Measurements from ENCODE around the gene SET.
A peak's percentile ranks its signal among the peaks of the same experiment; 100 is the strongest.

The SET gene

GRCh38 chr9:128651798-128652197 is 37.2 kb upstream of the SET start:
- no peak for TF ChIP-seq SP1 (IDR thresholded peaks at IDR 0.05)
- TF ChIP-seq SUZ12 (IDR thresholded peaks at IDR 0.05): no peak
- TF ChIP-seq ARNT (IDR thresholded peaks at IDR 0.05): no peak
- no peak for TF ChIP-seq ZNF384 (IDR thresholded peaks at IDR 0.05)
- TF ChIP-seq FOXM1 (IDR thresholded peaks at IDR 0.05; ENCODE audit: borderline replicate concordance): no peak
- no peak for TF ChIP-seq HDGF (IDR thresholded peaks at IDR 0.05; ENCODE audit: borderline replicate concordance)
- TF ChIP-seq CTBP1 (IDR thresholded peaks at IDR 0.05; ENCODE audit: borderline replicate concordance): no peak
- TF ChIP-seq NFRKB (IDR thresholded peaks at IDR 0.05): no peak
- no peak for TF ChIP-seq L3MBTL2 (conservative IDR thresholded peaks at IDR 0.05)
- ChIA-PET POLR2A (no interaction called here), CTCF (no interaction called here)
- no peak for DNase-seq (ENCODE audit: extremely low spot score)

- no peak for DNase-seq (ENCODE audit: extremely low spot score)
- POLR2A ChIA-PET: interaction anchor here (0.9 to 2.6 kb wide), 2 partner anchors 30 to 34 kb away, joined by 5 to 10 read pairs; partner anchors contain the start of gene SET
- CTCF ChIA-PET: interaction anchor here (0.7 kb wide), 1 partner anchor 48 kb away, joined by 3 read pairs; the partner anchor contains the start of gene PKN3
- TF ChIP-seq SP1 (IDR thresholded peaks at IDR 0.05): no peak
- no peak for TF ChIP-seq NFRKB (IDR thresholded peaks at IDR 0.05)
- no peak for TF ChIP-seq FOXA1 (IDR thresholded peaks at IDR 0.05)
- TF ChIP-seq HDGF (IDR thresholded peaks at IDR 0.05; ENCODE audit: borderline replicate concordance): no peak
- no peak for TF ChIP-seq SUZ12 (IDR thresholded peaks at IDR 0.05)
- TF ChIP-seq TARDBP (IDR thresholded peaks at IDR 0.05): no peak
- TF ChIP-seq LEF1 (IDR thresholded peaks at IDR 0.05; ENCODE audit: borderline replicate concordance): no peak
- TF ChIP-seq, protein P1, sequence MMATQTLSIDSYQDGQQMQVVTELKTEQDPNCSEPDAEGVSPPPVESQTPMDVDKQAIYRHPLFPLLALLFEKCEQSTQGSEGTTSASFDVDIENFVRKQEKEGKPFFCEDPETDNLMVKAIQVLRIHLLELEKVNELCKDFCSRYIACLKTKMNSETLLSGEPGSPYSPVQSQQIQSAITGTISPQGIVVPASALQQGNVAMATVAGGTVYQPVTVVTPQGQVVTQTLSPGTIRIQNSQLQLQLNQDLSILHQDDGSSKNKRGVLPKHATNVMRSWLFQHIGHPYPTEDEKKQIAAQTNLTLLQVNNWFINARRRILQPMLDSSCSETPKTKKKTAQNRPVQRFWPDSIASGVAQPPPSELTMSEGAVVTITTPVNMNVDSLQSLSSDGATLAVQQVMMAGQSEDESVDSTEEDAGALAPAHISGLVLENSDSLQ (IDR thresholded peaks at IDR 0.05): no peak
- no peak for TF ChIP-seq FOXK2 (IDR thresholded peaks at IDR 0.05)
Measured at GRCh38 chr9:128653908-128654307, 35.1 kb upstream of the SET start.

DNA sequence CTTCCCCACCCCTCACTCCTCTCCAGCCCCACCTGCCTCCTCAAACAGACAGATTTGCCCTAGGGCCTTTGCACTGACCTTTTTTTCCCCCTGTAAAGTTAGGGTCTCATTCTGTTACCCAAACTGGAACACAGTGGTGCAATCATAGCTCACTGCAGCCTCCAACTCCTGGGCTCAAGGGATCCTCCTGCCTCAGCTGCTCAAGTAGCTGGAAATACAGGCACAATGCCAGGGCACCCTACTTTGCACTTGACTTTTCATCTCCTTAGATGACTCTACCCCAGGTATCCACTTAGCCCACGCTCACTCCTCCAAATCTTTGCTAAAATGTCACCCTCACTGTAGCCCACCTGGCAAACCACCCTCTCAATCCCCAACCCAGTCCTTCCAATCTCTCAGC is 34.5 kb upstream of the SET start:
- POLR2A ChIA-PET: interaction anchor here (0.9 to 2.6 kb wide), 2 partner anchors 30 to 34 kb away, joined by 5 to 10 read pairs; partner anchors contain the start of gene SET
- DNase-seq (ENCODE audit: extremely low spot score): no peak
- CTCF ChIA-PET: interaction anchor here (0.7 kb wide), 1 partner anchor 48 kb away, joined by 3 read pairs; the partner anchor contains the start of gene PKN3
- TF ChIP-seq FOXA1 (IDR thresholded peaks at IDR 0.05) (no peak), HDGF (IDR thresholded peaks at IDR 0.05; ENCODE audit: borderline replicate concordance) (no peak), LEF1 (IDR thresholded peaks at IDR 0.05; ENCODE audit: borderline replicate concordance) (no peak), SUZ12 (IDR thresholded peaks at IDR 0.05) (no peak), ELF4 (IDR thresholded peaks at IDR 0.05) (no peak), L3MBTL2 (conservative IDR thresholded peaks at IDR 0.05) (no peak), FOXM1 (IDR thresholded peaks at IDR 0.05; ENCODE audit: borderline replicate concordance) (no peak), BHLHE40 (IDR thresholded peaks at IDR 0.05; ENCODE audit: borderline replicate concordance) (no peak), FOXK2 (IDR thresholded peaks at IDR 0.05) (no peak)
- TF ChIP-seq, protein P1 (IDR thresholded peaks at IDR 0.05): no peak

- peak; percentile 79 for TF ChIP-seq L3MBTL2 (conservative IDR thresholded peaks at IDR 0.05)
- peak; percentile 60; the same call in 1 of the 2 replicates for TF ChIP-seq ELF4 (IDR thresholded peaks at IDR 0.05)
- TF ChIP-seq NFRKB (IDR thresholded peaks at IDR 0.05): peak; percentile 99
- TF ChIP-seq ZNF384 (IDR thresholded peaks at IDR 0.05): no peak
- POLR2A ChIA-PET: interaction anchor here (0.7 to 1.6 kb wide), 5 partner anchors 11 to 143 kb away, joined by 3 to 7 read pairs (median 4); partner anchors contain the start of genes PKN3 and SET
- peak; percentile 93 for DNase-seq (ENCODE audit: extremely low spot score)
- CTCF ChIA-PET: no interaction called here
Measured at GRCh38 chr9:128656416-128657343, 32.3 kb upstream of the SET start, which contains the start of gene DYNC2I2. Gene DYNC2I2, minus strand, starts transcription at chr9:128656847. Its CDS starts 121 bp downstream, at chr9:128656726.

- TF ChIP-seq CTBP1 (IDR thresholded peaks at IDR 0.05; ENCODE audit: borderline replicate concordance) (no peak), SP1 (IDR thresholded peaks at IDR 0.05) (no peak), FOXM1 (IDR thresholded peaks at IDR 0.05; ENCODE audit: borderline replicate concordance) (no peak), LEF1 (IDR thresholded peaks at IDR 0.05; ENCODE audit: borderline replicate concordance) (no peak), NFRKB (IDR thresholded peaks at IDR 0.05) (no peak), HDGF (IDR thresholded peaks at IDR 0.05; ENCODE audit: borderline replicate concordance) (no peak), ELF4 (IDR thresholded peaks at IDR 0.05) (no peak)
- TF ChIP-seq, protein P1 (IDR thresholded peaks at IDR 0.05): no peak
- DNase-seq (ENCODE audit: extremely low spot score): no peak
- ChIA-PET CTCF (no interaction called here), POLR2A (interaction anchor here (0.7 to 1.6 kb wide), 5 partner anchors 11 to 142 kb away, joined by 3 to 7 read pairs (median 4); partner anchors contain the start of genes PKN3 and SET)
Measured at GRCh38 chr9:128657344-128657704, 31.7 kb upstream of the SET start.

- ChIA-PET CTCF (no interaction called here), POLR2A (interaction anchor here (0.9 to 1.6 kb wide), 4 partner anchors 27 to 142 kb away, joined by 3 to 7 read pairs (median 5); partner anchors contain the start of genes PKN3 and SET)
- TF ChIP-seq ARNT (IDR thresholded peaks at IDR 0.05) (no peak), ELF4 (IDR thresholded peaks at IDR 0.05) (no peak), BHLHE40 (IDR thresholded peaks at IDR 0.05; ENCODE audit: borderline replicate concordance) (no peak), L3MBTL2 (conservative IDR thresholded peaks at IDR 0.05) (no peak), CTBP1 (IDR thresholded peaks at IDR 0.05; ENCODE audit: borderline replicate concordance) (no peak), ZNF384 (IDR thresholded peaks at IDR 0.05) (no peak), NFRKB (IDR thresholded peaks at IDR 0.05) (no peak), HDGF (IDR thresholded peaks at IDR 0.05; ENCODE audit: borderline replicate concordance) (no peak), FOXM1 (IDR thresholded peaks at IDR 0.05; ENCODE audit: borderline replicate concordance) (no peak), LEF1 (IDR thresholded peaks at IDR 0.05; ENCODE audit: borderline replicate concordance) (no peak)
- TF ChIP-seq, protein P1 (IDR thresholded peaks at IDR 0.05): no peak
- no peak for DNase-seq (ENCODE audit: extremely low spot score)
Measured at GRCh38 chr9:128657796-128658195, 31.2 kb upstream of the SET start.

Measured in HEK293T (cell line).